Skeletal muscle cell (primary cell): Measurements from ENCODE around the gene BABAM1.
"Not testable (repeated sequence)": the region's sequence is repeated elsewhere in the genome, so short reads cannot be mapped to it uniquely, and the experiment has no call there.

ENCODE experiments used
- DNase-seq: peaks from one replicate; pipeline ENCODE4 v3.0.0-alpha.2; 2010; ENCODE audit warnings: low read depth
- H3K4me3 ChIP-seq: 2 replicates; pipeline ENCODE4 v1.5.1; 2011; ENCODE audit warnings: low read depth, mild to moderate bottlenecking, control low read depth, low read length, moderate library complexity

The BABAM1 gene

DNA sequence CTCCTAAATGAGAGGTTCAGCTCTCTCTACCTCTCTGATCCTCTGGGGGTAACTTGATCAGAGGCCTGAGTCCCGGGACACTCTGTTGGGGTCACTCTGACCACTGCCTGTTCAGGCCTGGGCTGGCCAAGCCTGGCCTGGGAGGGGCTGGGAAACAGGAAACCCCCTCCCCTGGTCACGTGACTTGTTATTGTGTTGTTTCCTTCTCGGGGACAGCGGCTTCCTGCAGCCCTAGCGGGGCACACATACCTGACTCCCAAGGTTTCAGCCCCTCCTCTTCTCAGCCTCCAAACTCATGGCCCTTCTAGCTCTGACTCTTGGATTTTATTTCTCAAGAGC lies 2.6 kb upstream of the BABAM1 start, which contains the start of gene USHBP1:
TSS of gene USHBP1 (minus strand) at position 105 of the 339 bp plus-strand sequence. CDS start 446 bp downstream, outside the sequence.
- no peak for DNase-seq
- no peak within 1 kb of the TSS for H3K4me3 ChIP-seq

DNA sequence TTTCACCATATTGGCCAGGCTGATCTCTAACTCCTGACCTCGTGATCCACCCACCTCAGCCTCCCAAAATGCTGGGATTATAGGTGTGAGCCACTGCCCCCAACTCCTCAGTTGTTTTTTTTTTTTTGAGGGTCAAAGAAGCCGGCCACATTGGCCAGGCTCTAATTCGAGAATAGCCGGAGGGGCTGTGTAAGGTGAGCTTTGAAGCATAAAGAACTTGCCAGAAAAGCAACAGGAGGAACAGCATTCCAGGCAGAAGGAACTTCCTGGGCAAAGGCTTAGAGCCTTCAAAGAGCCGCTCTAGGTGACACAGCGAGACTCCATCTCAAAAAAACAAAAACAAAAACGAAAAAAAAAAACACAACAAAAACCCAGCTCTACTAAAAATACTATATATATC lies 1.2 kb upstream of the BABAM1 start:
- no peak for DNase-seq
- H3K4me3 ChIP-seq, result no peak overlapping the region

DNA sequence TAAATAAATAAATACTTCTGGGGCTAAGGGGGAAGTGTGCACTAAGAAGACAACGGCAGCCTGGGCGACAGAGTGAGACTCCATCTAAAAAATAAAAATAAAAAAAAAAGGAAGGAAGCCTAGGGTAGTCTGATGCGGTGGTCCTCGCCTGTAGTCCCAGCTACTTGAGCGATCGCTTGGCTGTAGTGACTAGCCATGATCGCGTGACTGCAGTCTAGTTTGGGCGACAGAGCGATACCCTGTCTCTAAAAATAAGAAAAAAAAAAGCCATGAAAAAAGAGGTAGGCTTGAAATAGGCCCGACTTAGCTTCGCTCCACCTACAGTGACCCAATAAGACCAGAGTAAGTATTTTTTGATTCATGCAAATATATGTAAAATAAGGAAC lies 661 bp upstream of the BABAM1 start:
- H3K4me3 ChIP-seq, result no peak overlapping the region
- DNase-seq, result no peak

DNA sequence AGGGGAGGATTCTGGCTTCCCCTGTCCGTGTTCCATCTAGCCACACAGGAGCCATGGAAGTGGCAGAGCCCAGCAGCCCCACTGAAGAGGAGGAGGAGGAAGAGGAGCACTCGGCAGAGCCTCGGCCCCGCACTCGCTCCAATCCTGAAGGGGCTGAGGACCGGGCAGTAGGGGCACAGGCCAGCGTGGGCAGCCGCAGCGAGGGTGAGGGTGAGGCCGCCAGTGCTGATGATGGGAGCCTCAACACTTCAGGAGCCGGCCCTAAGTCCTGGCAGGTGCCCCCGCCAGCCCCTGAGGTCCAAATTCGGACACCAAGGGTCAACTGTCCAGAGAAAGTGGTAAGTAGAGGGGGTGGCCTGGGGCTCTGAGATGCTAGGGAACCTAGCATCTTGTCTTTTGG lies 1.5 kb downstream of the BABAM1 start:
- no peak overlapping the region for H3K4me3 ChIP-seq
- DNase-seq, result no peak

DNA sequence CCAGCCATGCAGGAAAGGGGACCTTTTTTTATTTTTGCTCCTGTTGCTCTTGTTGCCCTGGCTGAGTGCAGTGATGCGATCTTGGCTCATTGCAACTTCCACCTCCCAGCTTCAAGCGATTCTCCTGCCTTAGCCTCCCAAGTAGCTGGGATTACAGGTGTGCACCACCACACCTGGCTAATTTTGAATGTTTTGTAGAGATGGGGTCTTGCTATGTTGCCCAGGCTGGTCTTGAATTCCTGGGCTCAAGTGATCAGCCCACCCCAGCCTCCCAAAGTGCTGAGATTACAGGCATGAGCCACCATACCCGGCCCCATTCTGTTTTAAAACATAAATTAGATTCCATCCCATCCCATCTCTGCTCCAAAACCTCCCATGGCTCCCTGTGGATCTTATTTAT lies 7.6 kb downstream of the BABAM1 start:
- H3K4me3 ChIP-seq, DNase-seq: not testable (repeated sequence)

DNA sequence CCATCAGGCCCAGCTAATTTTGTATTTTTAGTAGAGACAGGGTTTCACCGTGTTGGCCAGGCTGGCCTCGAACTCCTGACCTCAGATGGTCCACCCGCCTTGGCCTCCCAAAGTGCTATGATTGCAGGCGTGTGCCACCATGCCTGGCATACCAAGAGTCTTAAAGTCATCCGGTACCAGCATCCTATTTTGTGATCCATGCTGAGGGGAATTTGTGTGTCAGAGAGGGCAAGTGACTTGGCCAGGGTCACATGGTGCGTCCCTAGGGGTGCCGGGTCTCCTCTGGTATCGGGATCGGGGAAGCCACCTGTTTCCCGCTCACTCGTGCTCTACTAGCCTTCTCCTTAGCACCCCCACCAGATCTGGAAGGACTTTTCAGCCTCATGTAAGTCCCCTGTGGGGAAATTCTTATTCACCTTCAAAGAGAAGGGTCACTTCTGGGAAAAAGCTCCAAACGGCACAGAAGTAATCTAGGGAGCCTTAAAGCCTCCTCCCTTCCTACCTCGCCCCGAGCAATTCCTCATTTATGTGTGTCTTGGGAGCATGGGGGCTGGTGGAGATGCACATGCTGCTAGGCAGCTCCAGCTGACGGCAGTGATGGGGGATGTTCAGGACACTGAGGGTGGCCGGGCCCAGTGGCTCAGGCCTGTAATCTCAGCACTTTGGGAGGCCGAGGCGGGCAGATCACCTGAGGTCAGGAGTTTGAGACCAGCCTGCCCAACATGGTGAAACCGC lies 8.4 kb downstream of the BABAM1 start:
- DNase-seq, result no peak
- H3K4me3 ChIP-seq, result no peak overlapping the region

DNA sequence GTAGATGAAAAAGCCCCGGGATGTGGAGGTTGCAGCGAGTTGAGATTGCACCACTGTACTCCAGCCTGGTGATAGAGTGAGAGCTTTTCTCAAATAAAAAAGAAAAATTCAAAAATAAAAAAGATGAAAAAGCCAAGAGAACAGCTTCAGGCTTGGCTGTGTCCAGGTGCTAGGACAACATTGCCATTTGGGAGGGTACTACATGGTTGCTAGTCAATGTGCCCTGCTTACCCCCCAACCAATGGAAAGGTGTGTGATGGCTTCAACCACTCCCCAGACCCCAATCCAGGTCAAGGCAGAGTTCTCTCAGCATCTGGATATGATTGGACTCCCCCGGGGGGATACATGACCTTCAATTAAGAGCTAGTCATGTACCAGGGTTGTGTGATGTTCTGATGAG lies 12.2 kb downstream of the BABAM1 start:
- H3K4me3 ChIP-seq, result no peak overlapping the region
- DNase-seq, result no peak

DNA sequence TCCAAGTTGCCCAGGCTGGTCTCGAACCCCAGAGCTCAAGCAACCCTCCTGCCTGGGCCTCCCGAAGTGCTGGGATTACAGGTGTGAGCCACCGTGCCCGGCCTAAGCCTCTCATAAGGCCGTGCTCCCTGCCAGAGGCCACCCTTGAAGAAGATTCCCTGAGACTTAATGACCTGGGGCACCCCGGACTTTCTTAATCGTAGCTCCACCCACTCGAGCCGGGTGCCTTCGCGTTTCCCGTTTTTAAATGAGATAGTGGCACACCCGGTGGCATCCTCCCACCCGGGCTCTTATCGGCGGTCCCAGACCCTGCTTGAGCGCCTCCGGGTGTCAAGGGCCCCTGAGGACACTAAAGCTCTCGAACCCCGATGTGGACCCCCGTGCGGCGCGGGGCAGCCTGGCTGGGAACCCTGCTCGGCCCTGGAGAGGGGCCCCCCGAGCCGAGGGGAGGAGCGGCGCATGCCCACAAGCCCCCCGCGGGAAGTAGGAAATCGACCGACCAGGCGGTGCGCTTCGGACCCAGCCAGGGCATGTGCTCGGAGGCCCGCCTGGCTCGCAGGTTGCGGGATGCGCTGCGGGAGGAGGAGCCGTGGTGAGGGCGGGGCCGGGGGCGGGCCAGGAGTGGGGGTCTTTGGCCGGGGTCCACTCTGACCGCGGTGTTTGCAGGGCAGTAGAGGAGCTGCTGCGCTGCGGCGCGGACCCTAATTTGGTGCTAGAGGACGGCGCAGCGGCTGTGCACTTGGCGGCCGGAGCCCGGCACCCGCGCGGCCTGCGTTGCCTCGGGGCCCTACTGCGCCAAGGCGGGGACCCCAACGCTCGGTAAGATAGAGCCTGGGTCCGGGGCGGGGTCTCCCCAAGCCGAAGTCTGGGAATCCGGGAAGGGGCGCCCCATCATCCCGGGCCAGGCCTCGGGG lies 14.4 kb downstream of the BABAM1 start, which contains the start of gene ANKLE1:
TSS of gene ANKLE1 (plus strand) at position 511 of the 914 bp plus-strand sequence. CDS start at position 531, 20 bp downstream.
- DNase-seq, result no peak
- H3K4me3 ChIP-seq, result peak within 1 kb of the TSS; percentile 45

DNA sequence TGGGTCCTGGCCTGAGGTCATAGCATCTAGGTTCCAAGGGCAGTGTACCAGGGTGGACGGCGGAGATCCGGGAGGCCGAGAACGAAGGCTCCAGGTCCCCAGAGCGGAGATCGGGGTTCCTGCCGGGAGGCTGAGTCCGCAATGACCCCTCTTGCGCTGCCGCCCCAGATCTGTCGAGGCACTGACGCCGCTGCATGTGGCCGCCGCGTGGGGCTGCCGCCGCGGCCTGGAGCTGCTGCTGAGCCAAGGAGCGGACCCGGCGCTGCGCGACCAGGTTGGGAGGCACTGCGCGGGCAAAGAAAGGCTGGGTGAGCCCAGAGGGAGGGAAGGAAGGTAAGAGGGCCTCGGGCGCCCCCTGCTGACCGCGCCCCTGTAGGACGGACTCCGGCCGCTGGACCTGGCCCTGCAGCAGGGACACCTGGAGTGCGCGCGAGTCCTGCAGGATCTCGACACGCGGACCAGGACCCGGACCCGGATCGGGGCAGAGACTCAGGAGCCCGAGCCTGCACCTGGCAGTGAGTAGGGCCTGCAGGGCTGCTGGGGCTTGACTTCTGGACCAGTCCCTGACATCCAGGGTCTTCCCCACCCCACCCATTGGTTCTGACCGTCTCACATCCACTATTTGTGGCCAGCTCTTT lies 15.4 kb downstream of the BABAM1 start:
- H3K4me3 ChIP-seq, result peak overlapping the region; percentile 45
- DNase-seq, result peak; percentile 22

DNA sequence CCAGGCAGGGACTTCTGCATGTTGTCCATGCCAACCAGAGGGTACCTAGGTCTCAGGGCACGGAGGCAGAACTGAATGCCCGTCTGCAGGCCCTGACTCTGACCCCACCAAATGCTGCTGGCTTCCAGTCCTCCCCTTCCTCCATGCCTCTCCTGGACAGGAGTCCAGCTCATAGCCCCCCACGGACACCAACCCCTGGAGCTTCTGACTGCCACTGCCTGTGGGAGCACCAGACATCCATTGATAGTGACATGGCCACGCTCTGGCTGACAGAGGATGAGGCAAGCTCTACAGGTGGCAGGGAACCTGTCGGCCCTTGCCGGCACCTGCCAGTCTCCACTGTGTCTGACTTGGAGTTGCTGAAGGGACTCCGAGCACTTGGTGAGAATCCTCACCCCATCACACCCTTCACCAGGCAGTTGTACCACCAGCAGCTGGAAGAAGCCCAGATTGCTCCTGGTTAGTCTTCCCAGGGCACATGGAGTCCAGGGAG lies 16.3 kb downstream of the BABAM1 start:
- H3K4me3 ChIP-seq, result no peak overlapping the region
- no peak for DNase-seq

DNA sequence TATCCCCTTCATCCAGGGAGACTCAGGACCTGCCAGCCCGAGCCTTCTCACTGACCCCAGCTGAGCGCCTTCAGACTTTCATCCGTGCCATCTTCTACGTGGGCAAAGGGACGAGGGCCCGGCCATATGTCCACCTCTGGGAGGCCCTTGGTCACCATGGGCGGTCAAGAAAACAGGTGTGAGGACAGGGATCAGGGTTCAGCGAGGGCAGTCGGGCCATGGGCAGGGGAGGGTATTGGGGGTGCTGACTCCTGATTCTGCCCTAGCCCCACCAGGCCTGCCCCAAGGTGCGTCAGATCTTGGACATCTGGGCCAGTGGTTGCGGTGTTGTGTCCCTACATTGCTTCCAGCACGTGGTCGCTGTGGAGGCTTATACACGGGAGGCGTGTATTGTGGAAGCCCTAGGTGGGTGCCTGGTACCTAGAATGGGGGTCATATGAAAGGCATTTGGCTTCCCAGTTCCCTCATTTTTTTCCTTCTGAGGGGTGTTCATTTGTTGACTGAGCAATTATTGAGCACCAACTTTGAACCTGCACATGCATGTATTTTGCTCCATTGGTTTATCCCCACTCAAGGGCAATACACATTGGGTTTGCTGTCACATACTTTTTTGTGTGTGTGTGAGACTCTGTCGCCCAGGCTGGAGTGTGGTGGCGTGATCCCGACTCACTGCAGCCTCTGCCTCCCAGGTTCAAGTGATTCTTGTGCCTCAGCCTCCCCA lies 18.3 kb downstream of the BABAM1 start:
- H3K4me3 ChIP-seq, result no peak overlapping the region
- DNase-seq, result no peak

DNA sequence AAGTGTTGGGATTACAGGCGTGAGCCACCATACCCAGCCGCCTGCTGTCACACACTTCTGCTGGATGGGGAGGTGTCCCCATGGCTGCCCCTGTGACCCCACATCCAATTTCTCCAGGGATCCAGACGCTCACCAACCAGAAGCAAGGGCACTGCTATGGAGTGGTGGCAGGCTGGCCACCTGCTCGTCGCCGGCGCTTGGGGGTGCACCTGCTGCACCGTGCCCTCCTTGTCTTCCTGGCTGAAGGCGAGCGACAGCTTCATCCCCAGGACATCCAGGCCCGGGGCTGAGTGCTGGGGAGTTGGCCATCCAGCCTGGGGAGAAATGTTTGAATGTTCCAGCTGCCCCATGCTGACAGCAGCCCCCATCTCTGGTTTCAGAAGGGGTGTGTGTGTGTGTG lies 19.0 kb downstream of the BABAM1 start:
- no peak for DNase-seq
- H3K4me3 ChIP-seq, result no peak overlapping the region

DNA sequence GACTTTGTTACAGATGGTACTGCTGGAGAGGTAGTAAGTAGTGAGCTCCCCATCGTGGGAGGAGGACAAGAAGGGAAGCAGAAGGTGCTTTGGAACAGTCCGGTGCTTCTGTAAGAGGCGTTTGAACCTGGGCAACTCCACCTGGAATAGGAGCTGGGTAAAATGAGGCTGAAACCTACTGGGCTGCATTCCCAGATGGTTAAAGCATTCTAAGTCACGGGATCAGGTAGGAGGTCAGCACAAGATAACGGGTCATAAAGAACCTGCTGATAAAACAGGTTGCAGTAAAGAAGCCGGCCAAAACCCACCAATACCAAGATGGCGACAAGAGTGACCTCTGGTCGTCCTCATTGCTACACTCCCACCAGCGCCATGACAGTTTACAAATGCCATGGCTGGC lies 19.5 kb downstream of the BABAM1 start:
- no peak for DNase-seq

DNA sequence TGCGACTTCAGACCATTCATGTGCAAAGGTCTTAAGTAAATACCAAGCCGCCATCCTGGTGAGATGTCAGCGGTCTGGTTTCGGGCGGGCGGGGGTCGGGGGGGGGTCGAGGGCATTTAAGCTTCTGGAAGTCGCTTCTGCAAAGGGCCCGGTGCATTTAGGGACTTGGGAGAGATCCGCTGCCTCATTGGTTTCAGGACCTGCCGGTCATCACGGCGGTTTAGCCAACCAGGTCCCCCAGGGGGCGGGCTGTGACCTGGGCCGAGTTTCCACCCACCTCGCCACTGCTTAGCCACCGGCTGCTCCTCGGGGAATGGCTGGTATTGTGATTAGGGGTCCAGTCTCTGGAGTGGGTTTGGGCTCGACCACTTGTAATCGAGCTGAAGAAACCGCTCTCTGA lies 22.2 kb downstream of the BABAM1 start:
- peak; percentile 75 for DNase-seq
- H3K4me3 ChIP-seq, result peak overlapping the region; percentile 29

More for the DNA sequence above, 19.5 kb downstream of the BABAM1 start:
- no peak overlapping the region for H3K4me3 ChIP-seq

DNA sequence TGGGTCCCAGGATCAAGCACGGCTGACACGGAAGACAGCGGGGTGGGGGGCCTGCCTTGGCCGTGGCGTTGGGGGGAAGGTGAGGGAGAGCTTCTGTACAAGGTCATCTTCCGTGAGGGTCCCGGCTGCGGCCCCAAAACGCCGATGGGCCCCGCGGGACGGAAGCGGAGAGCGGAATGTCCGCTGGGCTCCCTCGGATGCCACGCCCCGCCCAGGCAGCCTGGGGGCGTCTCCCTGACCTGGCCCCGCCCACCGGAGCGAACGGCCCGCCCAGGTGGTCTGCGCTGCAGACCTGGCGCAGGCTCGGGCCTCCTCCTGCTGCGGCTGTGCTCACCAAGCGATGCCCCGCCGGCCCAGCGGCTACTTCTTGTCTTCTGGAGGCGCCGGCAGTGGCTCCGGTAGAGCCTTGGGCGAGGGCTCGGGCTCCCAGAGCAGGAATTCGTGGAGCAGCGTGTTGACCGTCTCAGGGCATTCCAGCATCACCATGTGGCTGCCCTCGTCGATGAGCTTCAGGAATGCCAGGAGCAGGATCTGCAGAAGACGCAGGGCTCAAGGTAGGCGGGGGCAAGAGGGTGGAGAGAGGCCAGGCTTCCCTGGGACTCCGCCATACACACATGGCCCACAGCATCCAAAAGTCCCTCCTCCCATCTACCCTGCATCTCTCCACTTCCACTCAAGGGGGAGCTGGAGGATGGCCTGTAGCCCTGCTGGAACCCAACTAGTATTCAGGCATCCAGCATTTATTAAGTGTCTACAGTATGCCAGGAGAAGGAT lies 25.2 kb downstream of the BABAM1 start:
- DNase-seq, result peak; percentile 60
- H3K4me3 ChIP-seq, result peak overlapping the region; percentile 62

DNA sequence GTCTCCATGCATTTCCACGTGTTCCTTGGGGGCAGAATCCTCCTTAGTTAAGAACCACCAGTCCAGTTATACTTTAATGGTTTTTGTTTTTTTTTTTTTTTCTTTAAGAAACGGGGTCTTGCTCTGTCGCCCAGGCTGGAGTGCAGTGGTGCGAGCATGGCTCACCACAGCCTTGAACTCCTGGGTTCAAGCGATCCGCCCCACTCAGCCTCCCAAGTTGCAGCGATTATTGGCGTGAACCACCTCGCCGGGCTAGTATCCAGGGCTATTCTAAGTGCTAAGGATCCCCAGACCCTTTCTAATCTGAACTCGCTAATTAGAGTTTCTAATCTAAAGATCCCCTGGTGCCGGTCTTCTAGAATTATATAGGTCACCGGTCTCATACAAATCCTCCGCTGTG lies 26.4 kb downstream of the BABAM1 start:
- H3K4me3 ChIP-seq, result no peak overlapping the region
- no peak for DNase-seq

DNA sequence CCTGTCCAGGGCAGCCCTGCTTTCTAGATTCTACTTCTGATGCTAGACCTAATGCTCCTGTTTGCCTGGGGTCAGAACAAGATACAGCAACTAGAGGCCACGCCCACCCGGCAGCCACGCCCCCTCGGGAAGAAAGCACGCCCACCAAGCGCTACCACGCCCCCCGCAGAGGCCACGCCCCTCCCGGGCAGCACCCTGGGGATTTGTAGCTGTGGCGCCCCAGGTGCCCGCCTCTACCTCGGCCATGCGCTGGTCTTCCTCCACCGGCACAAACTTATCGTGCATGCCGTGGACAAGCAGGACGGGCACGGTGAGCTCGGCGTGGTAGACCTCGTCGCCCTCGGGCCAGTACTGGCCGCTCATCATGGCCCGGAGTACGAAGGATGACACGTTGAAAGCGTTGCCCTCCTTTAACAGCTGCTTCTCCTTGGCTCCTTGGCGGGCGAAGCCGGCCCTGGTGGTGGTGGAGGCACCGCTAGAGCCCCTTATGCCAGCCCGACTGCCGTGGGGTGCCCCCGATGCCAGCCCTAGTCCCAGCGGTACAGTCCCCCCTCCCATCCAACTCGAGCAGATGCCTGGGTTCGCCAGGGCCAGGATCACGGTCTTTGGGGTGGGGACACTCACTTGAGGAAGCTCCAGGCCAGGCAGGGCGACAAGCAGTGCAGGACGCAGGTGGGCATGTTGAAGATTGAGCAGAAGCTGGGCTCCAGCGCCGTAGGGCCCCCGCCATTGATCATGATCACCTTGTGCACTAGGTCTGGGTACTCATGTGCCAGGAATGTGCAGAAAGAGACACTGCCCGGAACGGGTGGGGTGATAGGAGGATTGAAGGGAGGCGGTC lies 27.0 kb downstream of the BABAM1 start:
- H3K4me3 ChIP-seq, result no peak overlapping the region
- DNase-seq, result no peak

DNA sequence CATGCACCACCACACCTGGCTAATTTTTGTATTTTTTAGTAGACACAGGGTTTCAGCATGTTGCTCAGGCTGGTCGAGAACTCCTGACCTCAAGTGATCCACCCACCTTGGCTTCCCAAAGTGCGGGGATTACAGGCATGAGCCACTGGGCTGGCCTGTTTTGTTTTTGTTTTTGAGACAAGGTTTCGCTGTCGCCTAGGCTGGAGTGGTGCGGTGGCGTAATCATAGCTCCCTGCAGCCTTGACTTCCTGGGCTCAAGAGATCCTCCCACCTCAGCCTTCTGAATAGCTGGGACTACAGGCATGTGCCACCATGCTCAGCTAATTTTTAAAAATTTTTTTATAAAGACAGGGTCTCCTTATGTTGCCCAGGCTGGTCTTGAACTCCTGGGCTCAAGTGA lies 28.3 kb downstream of the BABAM1 start:
- H3K4me3 ChIP-seq, DNase-seq: not testable (repeated sequence)
